ENCODE measurements around the gene JDP2. TPM values are rescaled to one million over a fixed set of nuclear protein-coding genes. Genes with fewer than 3 reads are reported as not detected.

JDP2 gene
- total and polyA plus RNA-seq, 8 donors = 6.6 to 25.8 (median 11.3) TPM

- no peak overlapping the region for H3K4me3 ChIP-seq
- H3K27ac ChIP-seq = no peak overlapping the region
- H3K27me3 ChIP-seq = no peaks in the 10 kb centered on the region
- ATAC-seq (no peak), DNase-seq (no peak), FAIRE-seq (no peak)
- no peak for TF ChIP-seq CTCF (IDR thresholded peaks at IDR 0.05)
- intact Hi-C loops (cut with DNase I) = loop anchor here in 1 of 3 donors (10.0 kb wide), 1 partner anchor 361 kb away; no protein-coding TSS in a partner anchor
- H3K36me3 ChIP-seq = no peaks in the 10 kb centered on the region
- H3K9me3 ChIP-seq = no peaks in the 10 kb centered on the region
- 85 to 94% methylated on average over 3 of the region's 3 CpGs for WGBS, 2 donors
- no peaks in the 10 kb centered on the region for H3K4me1 ChIP-seq
These were observed 67.6 kb downstream of the JDP2 start for GRCh38 chr14:75495399-75495798.

GRCh38 chr14:75495882-75496281 lies 68.1 kb downstream of the JDP2 start:
- no peak for TF ChIP-seq CTCF (IDR thresholded peaks at IDR 0.05)
- intact Hi-C loops (cut with DNase I) = loop anchor here in 1 of 3 donors (10.0 kb wide), 1 partner anchor 361 kb away; no protein-coding TSS in a partner anchor
- ATAC-seq = no peak
- H3K27ac ChIP-seq = no peak overlapping the region
- H3K9me3 ChIP-seq = no peaks in the 10 kb centered on the region
- no peaks in the 10 kb centered on the region for H3K36me3 ChIP-seq
- no peak overlapping the region for H3K4me3 ChIP-seq
- no peak for FAIRE-seq
- H3K27me3 ChIP-seq = no peaks in the 10 kb centered on the region
- DNase-seq = no peak
- H3K4me1 ChIP-seq = no peaks in the 10 kb centered on the region
- WGBS, 2 donors = 75 to 76% methylated on average over 5 of the region's 5 CpGs

- no peak for TF ChIP-seq CTCF (IDR thresholded peaks at IDR 0.05)
- H3K36me3 ChIP-seq = no peaks in the 10 kb centered on the region
- H3K9me3 ChIP-seq = no peaks in the 10 kb centered on the region
- no peak for FAIRE-seq
- no peak for DNase-seq
- H3K4me3 ChIP-seq = no peak overlapping the region
- H3K4me1 ChIP-seq = no peaks in the 10 kb centered on the region
- WGBS, 2 donors = 88 to 92% methylated on average over 4 of the region's 4 CpGs
- no peak overlapping the region for H3K27ac ChIP-seq
- no peaks in the 10 kb centered on the region for H3K27me3 ChIP-seq
- ATAC-seq = no peak
- intact Hi-C loops (cut with DNase I) = loop anchor here in 1 of 3 donors (10.0 kb wide), 1 partner anchor 362 kb away; no protein-coding TSS in a partner anchor
These were observed 68.9 kb downstream of the JDP2 start for GRCh38 chr14:75496755-75497154.

GRCh38 chr14:75497191-75497590 lies 69.4 kb downstream of the JDP2 start:
- WGBS, 2 donors = 73 to 74% methylated on average over 4 of the region's 4 CpGs
- TF ChIP-seq CTCF (IDR thresholded peaks at IDR 0.05) = no peak
- Histone ChIP-seq H3K4me3 (no peak overlapping the region), H3K9me3 (no peaks in the 10 kb centered on the region), H3K36me3 (no peaks in the 10 kb centered on the region), H3K4me1 (no peaks in the 10 kb centered on the region), H3K27me3 (no peaks in the 10 kb centered on the region), H3K27ac (no peak overlapping the region)
- DNase-seq (no peak), FAIRE-seq (no peak), ATAC-seq (peak in 2 of 4 donors; percentile 38 to 53)
- intact Hi-C loops (cut with DNase I) = loop anchor here in 1 of 3 donors (10.0 kb wide), 1 partner anchor 362 kb away; no protein-coding TSS in a partner anchor

GRCh38 chr14:75497701-75498100 lies 69.9 kb downstream of the JDP2 start:
- no peak for TF ChIP-seq CTCF (IDR thresholded peaks at IDR 0.05)
- Histone ChIP-seq H3K36me3 (no peaks in the 10 kb centered on the region), H3K4me3 (no peak overlapping the region), H3K9me3 (no peaks in the 10 kb centered on the region), H3K27me3 (no peaks in the 10 kb centered on the region), H3K4me1 (no peaks in the 10 kb centered on the region), H3K27ac (no peak overlapping the region)
- WGBS, 2 donors = 89 to 94% methylated on average over 11 of the region's 11 CpGs
- intact Hi-C loops (cut with DNase I) = loop anchor here in 1 of 3 donors (10.0 kb wide), 1 partner anchor 363 kb away; no protein-coding TSS in a partner anchor
- DNase-seq (no peak), FAIRE-seq (no peak), ATAC-seq (no peak)
